Activated T-cell treated with anti-CD3 and anti-CD28 coated beads, Interleukin-2, amount 50 U/mL, for 72 hours (primary cell): ENCODE results near the gene CACFD1. TPM values are rescaled to one million over a fixed set of nuclear protein-coding genes. Genes with fewer than 3 reads are reported as not detected.

ENCODE experiments used
- ATAC-seq, 2 donors: fragments of 150-1000 bp; cut with Tn5 transposase; replicated peaks in 1 of 2; 2 replicates each; pipeline ENCODE4 v1.10.0; 2021; ENCODE audit warnings: moderate library complexity in 2 of 2, mild to moderate bottlenecking in 1 of 2
- DNase-seq, 2 donors: peaks; one replicate each; pipeline ENCODE4 v3.0.0; 2021 to 2022; ENCODE audit warnings: mixed read lengths in 1 of 2
- H3K27ac Mint-ChIP-seq: one replicate; pipeline ENCODE4 v1.8.0; 2022; ENCODE audit warnings: mild to moderate bottlenecking, moderate library complexity, mixed read lengths
- H3K27me3 Mint-ChIP-seq: one replicate; pipeline ENCODE4 v1.8.0; 2022; ENCODE audit warnings: low read depth, mixed read lengths
- H3K36me3 Mint-ChIP-seq, 2 donors: one replicate each; pipeline ENCODE4 v1.8.0; 2022; ENCODE audit warnings: mixed read lengths in 2 of 2, mild to moderate bottlenecking in 1 of 2; ENCODE audit not compliant: insufficient read depth in 2 of 2
- H3K4me1 Mint-ChIP-seq: one replicate; pipeline ENCODE4 v1.8.0; 2022; ENCODE audit warnings: low read depth, mixed read lengths
- H3K4me3 Mint-ChIP-seq, 2 donors: one replicate each; pipeline ENCODE4 v1.8.0; 2022; ENCODE audit warnings: mild to moderate bottlenecking in 2 of 2, mixed read lengths in 2 of 2, moderate library complexity in 2 of 2
- H3K9me3 Mint-ChIP-seq, 2 donors: one replicate each; pipeline ENCODE4 v1.8.0; 2022; ENCODE audit warnings: mixed read lengths in 2 of 2
- total RNA-seq, 2 donors: library from RNA; stranded (reverse); gene quantifications; one replicate each; pipeline ENCODE4 v1.2.3, GENCODE V29; 2022

The CACFD1 gene
- total RNA-seq, 2 donors from 2014 or later = 1.3 to 2.8 TPM

- DNase-seq (no peak), ATAC-seq (no peak)
- no peaks in the 10 kb centered on the region for H3K9me3 Mint-ChIP-seq
- no peaks in the 10 kb centered on the region for H3K36me3 Mint-ChIP-seq
- H3K27me3 Mint-ChIP-seq = no peaks in the 10 kb centered on the region
- no peak overlapping the region for H3K27ac Mint-ChIP-seq
- no peak overlapping the region for H3K4me3 Mint-ChIP-seq
- no peaks in the 10 kb centered on the region for H3K4me1 Mint-ChIP-seq
These were observed 58.4 kb downstream of the CACFD1 start for GRCh38 chr9:133518200-133518599.

GRCh38 chr9:133518706-133519449 lies 59.1 kb downstream of the CACFD1 start:
- H3K9me3 Mint-ChIP-seq = no peaks in the 10 kb centered on the region
- H3K27ac Mint-ChIP-seq = no peak overlapping the region
- ATAC-seq (no peak), DNase-seq (no peak)
- no peak overlapping the region for H3K4me3 Mint-ChIP-seq
- no peaks in the 10 kb centered on the region for H3K27me3 Mint-ChIP-seq
- H3K4me1 Mint-ChIP-seq = no peaks in the 10 kb centered on the region
- no peaks in the 10 kb centered on the region for H3K36me3 Mint-ChIP-seq

- Mint-ChIP-seq H3K27ac (no peak overlapping the region), H3K4me1 (no peaks in the 10 kb centered on the region), H3K36me3 (no peaks in the 10 kb centered on the region), H3K9me3 (no peaks in the 10 kb centered on the region), H3K27me3 (no peaks in the 10 kb centered on the region), H3K4me3 (no peak overlapping the region)
- DNase-seq (no peak), ATAC-seq (no peak)
These were observed 59.9 kb downstream of the CACFD1 start for GRCh38 chr9:133519693-133520092.

- DNase-seq = no peak
- no peaks in the 10 kb centered on the region for H3K4me1 Mint-ChIP-seq
These were observed 60.5 kb downstream of the CACFD1 start for GRCh38 chr9:133520121-133520835.

More at GRCh38 chr9:133520121-133520835, 60.5 kb downstream of the CACFD1 start:
- no peaks in the 10 kb centered on the region for H3K9me3 Mint-ChIP-seq
- H3K36me3 Mint-ChIP-seq = no peaks in the 10 kb centered on the region
- no peak for ATAC-seq
- H3K27ac Mint-ChIP-seq = no peak overlapping the region
- H3K27me3 Mint-ChIP-seq = no peaks in the 10 kb centered on the region
- H3K4me3 Mint-ChIP-seq = no peak overlapping the region

Other genes with a start within 250 kb of the CACFD1 start
- gene ABO, start 184.8 kb upstream of the CACFD1 start, total RNA-seq = not detected
- 10 to 100 TPM; 13.7 to 14.0 TPM for gene SURF6, start 123.8 kb upstream of the CACFD1 start, total RNA-seq
- 10 to 100 TPM; 27.4 to 31.5 TPM for gene MED22, start 111.8 kb upstream of the CACFD1 start, total RNA-seq
- gene RPL7A, start 111.8 kb upstream of the CACFD1 start, total RNA-seq = 1,000 to 10,000 TPM; 2,529 to 2,856 TPM
- gene SURF1, start 103.5 kb upstream of the CACFD1 start, total RNA-seq = 10 to 100 TPM; 32.7 to 33.4 TPM
- gene SURF2, start 103.4 kb upstream of the CACFD1 start, total RNA-seq = 10 to 100 TPM; 14.7 to 19.9 TPM
- gene SURF4, start 83.9 kb upstream of the CACFD1 start, total RNA-seq = 100 to 1,000 TPM; 426 to 494 TPM
- gene STKLD1, start 83.6 kb upstream of the CACFD1 start, total RNA-seq = 1 to 10 TPM in 1 of 2 donors, under 1 TPM in 1; 0.88 to 1.3 TPM
- gene REXO4, start 42.0 kb upstream of the CACFD1 start, total RNA-seq = 10 to 100 TPM; 22.9 to 25.0 TPM
- gene ADAMTS13, start 37.6 kb upstream of the CACFD1 start, total RNA-seq = 1 to 10 TPM; 3.9 to 4.7 TPM
- gene SLC2A6, start 19.1 kb downstream of the CACFD1 start, total RNA-seq = 1 to 10 TPM; 2.0 to 2.6 TPM
- not detected for gene MYMK, start 65.0 kb downstream of the CACFD1 start, total RNA-seq
- under 1 TPM; 0.07 to 0.17 TPM for gene ADAMTSL2, start 74.7 kb downstream of the CACFD1 start, total RNA-seq
- gene FAM163B, start 149.4 kb downstream of the CACFD1 start, total RNA-seq = not detected
- gene DBH, start 176.4 kb downstream of the CACFD1 start, total RNA-seq = not detected